NB4 (cell line): Measurements from ENCODE around the gene HJV.

Source experiments
- DNase-seq: peaks from one replicate; pipeline ENCODE4 v3.0.0; 2010; ENCODE audit warnings: low read depth
- H3K4me3 ChIP-seq: one replicate; pipeline ENCODE4 v1.5.1; 2011; ENCODE audit warnings: mild to moderate bottlenecking, low read depth, low read length, moderate library complexity
- CTCF ChIP-seq: IDR thresholded peaks from one replicate; pipeline ENCODE4 v1.5.1; 2012; ENCODE audit warnings: low read depth, low read length
- MAX ChIP-seq: IDR thresholded peaks from 2 replicates; pipeline ENCODE4 v1.6.1; 2011; ENCODE audit warnings: low read depth, low read length
- MYC ChIP-seq: IDR thresholded peaks from 2 replicates; pipeline ENCODE4 v1.6.1; 2011; ENCODE audit warnings: low read depth, low read length
- POLR2A ChIP-seq: IDR thresholded peaks from 2 replicates; pipeline ENCODE4 v1.6.1; 2011; ENCODE audit warnings: mild to moderate bottlenecking; ENCODE audit not compliant: insufficient read length; ENCODE audit errors: extremely low read depth

HJV gene

GRCh38 chr1:145978471-145978853, 43.1 kb downstream of the HJV start:
- TF ChIP-seq POLR2A (no peak), MAX (no peak), MYC (no peak), CTCF (no peak)
- H3K4me3 ChIP-seq: peak overlapping the region; percentile 44
- DNase-seq: no peak

GRCh38 chr1:145977486-145978470, 43.8 kb downstream of the HJV start:
- TF ChIP-seq MAX (peak; percentile 71), MYC (peak; percentile 50; the same call in 1 of the 2 replicates), CTCF (peak; percentile 75), POLR2A (no peak)
- peak; percentile 89 for DNase-seq
- no peak overlapping the region for H3K4me3 ChIP-seq

- no peak overlapping the region for H3K4me3 ChIP-seq
- TF ChIP-seq MYC (no peak), POLR2A (no peak), MAX (no peak), CTCF (no peak)
- DNase-seq: no peak
Observed at GRCh38 chr1:145977016-145977415, 44.5 kb downstream of the HJV start.

- H3K4me3 ChIP-seq: no peak overlapping the region
- TF ChIP-seq MYC (no peak), CTCF (no peak), POLR2A (no peak), MAX (no peak)
- no peak for DNase-seq
Observed at GRCh38 chr1:145975216-145975615, 46.3 kb downstream of the HJV start.

- no peak for DNase-seq
- no peak for TF ChIP-seq POLR2A
- no peak for TF ChIP-seq CTCF
- no peak for TF ChIP-seq MYC
- TF ChIP-seq MAX: no peak
- H3K4me3 ChIP-seq: no peak overlapping the region
Observed at GRCh38 chr1:145974721-145975120, 46.8 kb downstream of the HJV start.
